NCI-H2171 (cell line): ENCODE results near the gene PDZD2.
A peak's percentile ranks its signal among the peaks of the same experiment; 100 is the strongest.
"Not testable (repeated sequence)": the region's sequence is repeated elsewhere in the genome, so short reads cannot be mapped to it uniquely, and the experiment has no call there.

Source experiments
- DNase-seq: peaks from one replicate; lab custom pipeline; 2025; lab: John Stamatoyannopoulos, UW

Gene PDZD2

GRCh38 chr5:31638748-31639418, at the start of gene PDZD2:
TSS of gene PDZD2 (plus strand) at chr5:31639131.
- DNase-seq, result peak; percentile 94

GRCh38 chr5:31593665-31594064, 45.3 kb upstream of the PDZD2 start:
- DNase-seq, result no peak

- no peak for DNase-seq
Measured at GRCh38 chr5:31596354-31596753, 42.6 kb upstream of the PDZD2 start.

- DNase-seq, result no peak
Measured at GRCh38 chr5:31598640-31599611, 40.0 kb upstream of the PDZD2 start.

- not testable (repeated sequence) for DNase-seq
Measured at GRCh38 chr5:31602305-31602704, 36.6 kb upstream of the PDZD2 start.

- DNase-seq, result no peak
Measured at GRCh38 chr5:31604240-31604639, 34.7 kb upstream of the PDZD2 start.

GRCh38 chr5:31604644-31605043, 34.3 kb upstream of the PDZD2 start:
- no peak for DNase-seq

- DNase-seq, result no peak
Measured at GRCh38 chr5:31605920-31606319, 33.0 kb upstream of the PDZD2 start.

- no peak for DNase-seq
Measured at GRCh38 chr5:31607546-31607945, 31.4 kb upstream of the PDZD2 start.

GRCh38 chr5:31611002-31611401, 27.9 kb upstream of the PDZD2 start:
- DNase-seq, result no peak

- DNase-seq, result no peak
Measured at GRCh38 chr5:31613651-31614050, 25.3 kb upstream of the PDZD2 start.

GRCh38 chr5:31614151-31615020, 24.5 kb upstream of the PDZD2 start:
- no peak for DNase-seq

- DNase-seq, result no peak
Measured at GRCh38 chr5:31617867-31618266, 21.1 kb upstream of the PDZD2 start.

- DNase-seq, result no peak
Measured at GRCh38 chr5:31620026-31620425, 18.9 kb upstream of the PDZD2 start.

GRCh38 chr5:31623249-31623648, 15.7 kb upstream of the PDZD2 start:
- no peak for DNase-seq

- DNase-seq, result no peak
Measured at GRCh38 chr5:31625394-31625793, 13.5 kb upstream of the PDZD2 start.

- DNase-seq, result peak; percentile 33
Measured at GRCh38 chr5:31626156-31626555, 12.8 kb upstream of the PDZD2 start.

- DNase-seq, result no peak
Measured at GRCh38 chr5:31626604-31627234, 12.2 kb upstream of the PDZD2 start.

GRCh38 chr5:31630931-31631330, 8.0 kb upstream of the PDZD2 start:
- DNase-seq, result no peak

- DNase-seq, result no peak
Measured at GRCh38 chr5:31632460-31632859, 6.5 kb upstream of the PDZD2 start.

GRCh38 chr5:31635446-31635845, 3.5 kb upstream of the PDZD2 start:
- DNase-seq, result no peak

- no peak for DNase-seq
Measured at GRCh38 chr5:31637851-31638250, 1.1 kb upstream of the PDZD2 start.
